SW 1271 (cell line): ENCODE measurements around the gene RIMBP2.
"Not testable (repeated sequence)": the region's sequence is repeated elsewhere in the genome, so short reads cannot be mapped to it uniquely, and the experiment has no call there.

ENCODE experiments used
- DNase-seq, 2 experiments: peaks; one replicate each; lab custom pipeline; 2025; lab: John Stamatoyannopoulos, UW

Gene RIMBP2

GRCh38 chr12:130739571-130739970, 23.5 kb upstream of the RIMBP2 start:
- DNase-seq, result no peak

GRCh38 chr12:130738403-130738802, 22.3 kb upstream of the RIMBP2 start:
- not testable (repeated sequence) for DNase-seq

- no peak for DNase-seq
Observed at GRCh38 chr12:130737731-130738130, 21.6 kb upstream of the RIMBP2 start.

GRCh38 chr12:130729344-130729743, 13.2 kb upstream of the RIMBP2 start:
- DNase-seq, result no peak

- DNase-seq, result no peak
Observed at GRCh38 chr12:130728158-130729058, 12.3 kb upstream of the RIMBP2 start.

GRCh38 chr12:130719263-130719859, 3.3 kb upstream of the RIMBP2 start:
- DNase-seq, result no peak

- DNase-seq, result no peak
Observed at GRCh38 chr12:130717752-130718151, 1.7 kb upstream of the RIMBP2 start.

- no peak for DNase-seq
Observed at GRCh38 chr12:130716969-130717366, 869 bp upstream of the RIMBP2 start.

- DNase-seq, result no peak
Observed at GRCh38 chr12:130715150-130715997, 725 bp downstream of the RIMBP2 start.

- DNase-seq, result no peak
Observed at GRCh38 chr12:130714591-130715149, 1.4 kb downstream of the RIMBP2 start.

- no peak for DNase-seq
Observed at GRCh38 chr12:130714091-130714590, 2.0 kb downstream of the RIMBP2 start.

GRCh38 chr12:130713581-130713991, 2.5 kb downstream of the RIMBP2 start:
- DNase-seq, result no peak

- no peak for DNase-seq
Observed at GRCh38 chr12:130712346-130713065, 3.6 kb downstream of the RIMBP2 start.

GRCh38 chr12:130711756-130712155, 4.3 kb downstream of the RIMBP2 start:
- DNase-seq, result no peak

- DNase-seq, result no peak
Observed at GRCh38 chr12:130710733-130711080, 5.4 kb downstream of the RIMBP2 start.

GRCh38 chr12:130709971-130710732, 5.9 kb downstream of the RIMBP2 start:
- DNase-seq, result no peak

- DNase-seq, result no peak
Observed at GRCh38 chr12:130709151-130709970, 6.7 kb downstream of the RIMBP2 start.

- DNase-seq, result no peak
Observed at GRCh38 chr12:130708648-130709047, 7.5 kb downstream of the RIMBP2 start.

- no peak for DNase-seq
Observed at GRCh38 chr12:130707571-130707891, 8.6 kb downstream of the RIMBP2 start.
